Neuronal stem cell (in vitro differentiated cells): ENCODE results near the gene CALML6.

Experiments used
- DNase-seq: peaks from one replicate; pipeline ENCODE4 v3.0.0-alpha.2; 2013; ENCODE audit warnings: low spot score
- H2AFZ ChIP-seq: one replicate; pipeline ENCODE4 v1.6.1; 2013; ENCODE audit warnings: mild to moderate bottlenecking, low read length, inconsistent platforms
- H2AK5ac ChIP-seq: 2 replicates; pipeline ENCODE4 v1.6.1; 2013; ENCODE audit warnings: low read depth, mild to moderate bottlenecking, inconsistent platforms, low read length, moderate library complexity, mixed read lengths
- H2BK120ac ChIP-seq: 2 replicates; pipeline ENCODE4 v1.6.1; 2013; ENCODE audit warnings: low read depth, mild to moderate bottlenecking, inconsistent platforms, low read length, moderate library complexity, mixed read lengths
- H2BK12ac ChIP-seq: one replicate; pipeline ENCODE4 v1.6.1; 2013; ENCODE audit warnings: low read length, inconsistent platforms
- H2BK15ac ChIP-seq: 2 replicates; pipeline ENCODE4 v1.6.1; 2013; ENCODE audit warnings: mild to moderate bottlenecking, low read length, inconsistent platforms, mixed read lengths
- H2BK5ac ChIP-seq: one replicate; pipeline ENCODE4 v1.6.1; 2013; ENCODE audit warnings: inconsistent platforms, mild to moderate bottlenecking, low read length, moderate library complexity
- H3K14ac ChIP-seq: one replicate; pipeline ENCODE4 v1.6.1; 2013; ENCODE audit warnings: low read length, inconsistent platforms
- H3K18ac ChIP-seq: 2 replicates; pipeline ENCODE4 v1.6.1; 2013; ENCODE audit warnings: low read length, inconsistent platforms
- H3K23ac ChIP-seq: 2 replicates; pipeline ENCODE4 v1.6.1; 2013; ENCODE audit warnings: low read depth, mild to moderate bottlenecking, mixed read lengths, low read length, inconsistent platforms; ENCODE audit not compliant: poor library complexity
- H3K27ac ChIP-seq: replicated peaks from 3 replicates; pipeline ENCODE4 v1.5.1; 2013; ENCODE audit warnings: low read length, inconsistent platforms
- H3K27me3 ChIP-seq, 3 experiments: 2 replicates each; pipeline ENCODE4 v1.6.1; 2013; ENCODE audit warnings: low read length in 3 of 3, mild to moderate bottlenecking in 2 of 3, inconsistent platforms in 1 of 3, low read depth in 1 of 3, mixed read lengths in 1 of 3, moderate library complexity in 1 of 3; ENCODE audit not compliant: control insufficient read depth in 3 of 3, insufficient read depth in 3 of 3
- H3K36me3 ChIP-seq, 2 donors: replicated peaks in 1 of 2; 2 replicates each; pipeline ENCODE4 v1.6.1; 2013; ENCODE audit warnings: low read length in 2 of 2; ENCODE audit not compliant: control insufficient read depth in 2 of 2, insufficient read depth in 2 of 2
- H3K4ac ChIP-seq: 2 replicates; pipeline ENCODE4 v1.6.1; 2013; ENCODE audit warnings: inconsistent platforms, mild to moderate bottlenecking, low read length, moderate library complexity
- H3K4me1 ChIP-seq, 2 donors: 1 replicate in 1 of 2; 2 replicates in 1 of 2; pipeline ENCODE4 v1.6.1; 2013; ENCODE audit warnings: low read length in 2 of 2, low read depth in 1 of 2; ENCODE audit not compliant: control insufficient read depth in 2 of 2, insufficient read depth in 1 of 2
- H3K4me2 ChIP-seq: one replicate; pipeline ENCODE4 v1.6.1; 2013; ENCODE audit warnings: mild to moderate bottlenecking, low read length, inconsistent platforms; ENCODE audit not compliant: insufficient read depth, poor library complexity, severe bottlenecking
- H3K4me3 ChIP-seq, 2 donors: 2 replicates each; pipeline ENCODE4 v1.5.1; 2013; ENCODE audit warnings: low read length in 2 of 2, mild to moderate bottlenecking in 2 of 2, inconsistent platforms in 1 of 2, moderate library complexity in 1 of 2
- H3K79me1 ChIP-seq: one replicate; pipeline ENCODE4 v1.6.1; 2013; ENCODE audit warnings: low read depth, mild to moderate bottlenecking, inconsistent platforms, low read length, moderate library complexity
- H3K9ac ChIP-seq: one replicate; pipeline ENCODE4 v1.6.1; 2013; ENCODE audit warnings: mild to moderate bottlenecking, low read depth, low read length, inconsistent platforms; ENCODE audit not compliant: poor library complexity
- H3K9me3 ChIP-seq, 2 donors: replicated peaks in 1 of 2; 2 replicates each; pipeline versions ENCODE3 to v1.6.1; 2013; ENCODE audit warnings: low read length in 2 of 2, mild to moderate bottlenecking in 2 of 2, inconsistent platforms in 1 of 2, low read depth in 1 of 2, mixed read lengths in 1 of 2, moderate library complexity in 1 of 2; ENCODE audit not compliant: control insufficient read depth in 2 of 2, insufficient read depth in 1 of 2
- H4K8ac ChIP-seq: one replicate; pipeline ENCODE4 v1.6.1; 2013; ENCODE audit warnings: low read depth, mild to moderate bottlenecking, inconsistent platforms, low read length, moderate library complexity
- H4K91ac ChIP-seq: one replicate; pipeline ENCODE4 v1.6.1; 2013; ENCODE audit warnings: low read length, low read depth, mild to moderate bottlenecking, inconsistent platforms; ENCODE audit not compliant: poor library complexity
- WGBS, 2 donors: extraction: QIAGEN DNeasy Blood & Tissue Kit; methylation state at CpG; one replicate each; pipeline ENCODE4 v1.1.7; 2013; ENCODE audit warnings: missing lambda C conversion rate in 2 of 2, mixed read lengths in 1 of 2; ENCODE audit not compliant: insufficient read length in 2 of 2, insufficient replicate concordance in 1 of 2; ENCODE audit errors: extremely low coverage in 2 of 2; 5-methylcytosine and 5-hydroxymethylcytosine counted together

The CALML6 gene

GRCh38 chr1:1919304-1920056, 4.4 kb downstream of the CALML6 start:
- H2BK12ac ChIP-seq = peak overlapping the region; percentile 98
- peaks cover 8 to 10% of the 10 kb centered on the region in 2 donors for H3K4me1 ChIP-seq
- peak overlapping the region; percentile 43 to 89 for H3K4me3 ChIP-seq
- peak overlapping the region; percentile 91 for H3K18ac ChIP-seq
- peaks cover 9% of the 10 kb centered on the region for H3K79me1 ChIP-seq
- H3K23ac ChIP-seq = peak overlapping the region; percentile 98
- peak overlapping the region; percentile 89 for H3K4me2 ChIP-seq
- H3K27ac ChIP-seq = peak overlapping the region; percentile 43
- whole genome bisulfite sequencing, 2 donors = no CpG with 5 or more reads among the region's 62 CpGs
- peak overlapping the region; percentile 65 for H4K8ac ChIP-seq
- H4K91ac ChIP-seq = peak overlapping the region; percentile 83
- no peak overlapping the region for H3K4ac ChIP-seq
- H3K36me3 ChIP-seq = no peaks in the 10 kb centered on the region
- peak overlapping the region; percentile 93 for H2AK5ac ChIP-seq
- peak overlapping the region; percentile 86 for H3K9ac ChIP-seq
- H2BK15ac ChIP-seq = peak overlapping the region; percentile 100
- peak overlapping the region; percentile 91 for H2BK5ac ChIP-seq
- H2AFZ ChIP-seq = peak overlapping the region; percentile 84
- peak overlapping the region; percentile 100 for H2BK120ac ChIP-seq
- peak; percentile 100 for DNase-seq
- peaks cover 0 to 43% (median 11%) of the 10 kb centered on the region in 3 experiments for H3K27me3 ChIP-seq
- H3K9me3 ChIP-seq = no peaks in the 10 kb centered on the region
- H3K14ac ChIP-seq = peak overlapping the region; percentile 82

- DNase-seq = no peak
- H3K27ac ChIP-seq = no peak overlapping the region
Measured at GRCh38 chr1:1920057-1920607, 5.1 kb downstream of the CALML6 start.

GRCh38 chr1:1920608-1921458, 5.8 kb downstream of the CALML6 start:
- Histone ChIP-seq H3K9me3 (peaks cover 0 to 2% of the 10 kb centered on the region in 2 donors), H3K36me3 (no peaks in the 10 kb centered on the region)

More at GRCh38 chr1:1920057-1920607, 5.1 kb downstream of the CALML6 start:
- Histone ChIP-seq H2AFZ (peak overlapping the region; percentile 84), H3K36me3 (no peaks in the 10 kb centered on the region), H3K4me1 (peaks cover 8 to 10% of the 10 kb centered on the region in 2 donors), H4K91ac (peak overlapping the region; percentile 83), H3K18ac (peak overlapping the region; percentile 91), H3K4me2 (no peak overlapping the region), H3K27me3 (peaks cover 0 to 37% (median 11%) of the 10 kb centered on the region in 3 experiments), H3K79me1 (peaks cover 9% of the 10 kb centered on the region), H3K9me3 (no peaks in the 10 kb centered on the region), H3K9ac (peak overlapping the region; percentile 86), H2BK15ac (peak overlapping the region; percentile 100), H3K4ac (peak overlapping the region; percentile 58), H2BK5ac (peak overlapping the region; percentile 91), H2AK5ac (peak overlapping the region; percentile 93), H2BK120ac (peak overlapping the region; percentile 100), H3K14ac (no peak overlapping the region), H3K23ac (peak overlapping the region; percentile 76), H2BK12ac (peak overlapping the region; percentile 98), H4K8ac (no peak overlapping the region), H3K4me3 (peak overlapping the region in 1 of 2 donors; percentile 77)
- no CpG with 5 or more reads among the region's 6 CpGs for WGBS, 2 donors

More at GRCh38 chr1:1920608-1921458, 5.8 kb downstream of the CALML6 start:
- H4K8ac ChIP-seq = no peak overlapping the region
- H3K4me1 ChIP-seq = peaks cover 8 to 10% of the 10 kb centered on the region in 2 donors
- H3K79me1 ChIP-seq = peaks cover 9% of the 10 kb centered on the region
- no peak overlapping the region for H4K91ac ChIP-seq
- H2AK5ac ChIP-seq = peak overlapping the region; percentile 93
- H3K27ac ChIP-seq = no peak overlapping the region
- H3K9ac ChIP-seq = no peak overlapping the region
- H2BK120ac ChIP-seq = no peak overlapping the region
- H3K4me3 ChIP-seq = no peak overlapping the region
- no peak overlapping the region for H2AFZ ChIP-seq
- H3K4ac ChIP-seq = no peak overlapping the region
- H2BK15ac ChIP-seq = peak overlapping the region; percentile 100
- H3K14ac ChIP-seq = no peak overlapping the region
- WGBS, 2 donors = no CpG with 5 or more reads among the region's 27 CpGs
- peak overlapping the region; percentile 76 for H3K23ac ChIP-seq
- peaks cover 0 to 33% (median 11%) of the 10 kb centered on the region in 3 experiments for H3K27me3 ChIP-seq
- H2BK12ac ChIP-seq = peak overlapping the region; percentile 98
- peak overlapping the region; percentile 91 for H2BK5ac ChIP-seq
- peak overlapping the region; percentile 70 for H3K18ac ChIP-seq
- no peak overlapping the region for H3K4me2 ChIP-seq
- DNase-seq = no peak
